Measurements from ENCODE around the gene ACCS. TPM values are rescaled to one million over a fixed set of nuclear protein-coding genes. Genes with fewer than 3 reads are reported as not detected.

ACCS gene
- total RNA-seq, 1 donor from 2014 or later = 38.8 TPM

DNA sequence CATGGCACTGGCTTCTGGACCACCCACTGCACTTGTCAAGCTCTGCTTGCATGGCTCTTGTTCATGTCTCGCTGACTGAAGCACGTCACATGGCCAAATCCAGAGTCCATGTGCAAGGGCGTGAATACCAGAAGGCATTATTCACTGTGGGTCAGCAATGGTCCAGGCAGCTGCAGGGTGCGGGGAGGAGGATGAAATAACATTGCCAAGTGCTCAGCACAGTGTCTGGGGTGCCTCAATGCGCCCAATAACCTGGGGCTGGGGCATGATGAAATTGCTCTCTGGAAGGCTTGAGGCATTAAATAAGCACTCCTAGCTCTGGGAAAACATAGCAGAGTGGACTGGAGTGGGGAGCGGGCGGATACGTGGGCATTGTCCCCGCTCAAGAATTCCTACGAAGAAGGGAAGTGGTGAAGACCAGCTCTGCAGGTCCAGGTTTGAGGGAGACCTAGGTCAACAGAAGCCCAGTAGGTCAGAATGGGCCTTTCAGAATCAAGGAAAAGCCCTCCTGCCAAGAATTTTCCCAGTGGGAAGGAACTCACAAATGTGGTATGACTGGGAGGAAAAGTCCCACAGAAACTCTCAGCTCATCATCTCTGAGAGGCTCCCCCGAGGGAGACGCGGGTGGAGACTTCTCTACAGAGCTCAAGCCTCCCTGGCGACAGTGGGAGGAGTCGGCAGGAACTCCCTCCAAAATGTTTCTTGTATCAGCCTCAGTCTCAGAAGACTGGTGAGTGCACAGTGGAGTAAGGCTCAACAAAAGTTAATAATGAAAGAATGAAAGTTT lies 33.6 kb upstream of the ACCS start:
- H3K4me3 Mint-ChIP-seq (ENCODE audit: unreplicated experiment) = no peak overlapping the region
- H3K9me3 Mint-ChIP-seq (ENCODE audit: unreplicated experiment) = no peaks in the 10 kb centered on the region
- H3K36me3 Mint-ChIP-seq (ENCODE audit: low read depth, unreplicated experiment) = peaks cover 3% of the 10 kb centered on the region
- TF ChIP-seq, protein P1, sequence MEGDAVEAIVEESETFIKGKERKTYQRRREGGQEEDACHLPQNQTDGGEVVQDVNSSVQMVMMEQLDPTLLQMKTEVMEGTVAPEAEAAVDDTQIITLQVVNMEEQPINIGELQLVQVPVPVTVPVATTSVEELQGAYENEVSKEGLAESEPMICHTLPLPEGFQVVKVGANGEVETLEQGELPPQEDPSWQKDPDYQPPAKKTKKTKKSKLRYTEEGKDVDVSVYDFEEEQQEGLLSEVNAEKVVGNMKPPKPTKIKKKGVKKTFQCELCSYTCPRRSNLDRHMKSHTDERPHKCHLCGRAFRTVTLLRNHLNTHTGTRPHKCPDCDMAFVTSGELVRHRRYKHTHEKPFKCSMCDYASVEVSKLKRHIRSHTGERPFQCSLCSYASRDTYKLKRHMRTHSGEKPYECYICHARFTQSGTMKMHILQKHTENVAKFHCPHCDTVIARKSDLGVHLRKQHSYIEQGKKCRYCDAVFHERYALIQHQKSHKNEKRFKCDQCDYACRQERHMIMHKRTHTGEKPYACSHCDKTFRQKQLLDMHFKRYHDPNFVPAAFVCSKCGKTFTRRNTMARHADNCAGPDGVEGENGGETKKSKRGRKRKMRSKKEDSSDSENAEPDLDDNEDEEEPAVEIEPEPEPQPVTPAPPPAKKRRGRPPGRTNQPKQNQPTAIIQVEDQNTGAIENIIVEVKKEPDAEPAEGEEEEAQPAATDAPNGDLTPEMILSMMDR (IDR thresholded peaks at IDR 0.05; ENCODE audit: unreplicated experiment) = no peak
- no peak overlapping the region for H3K27ac Mint-ChIP-seq (ENCODE audit: unreplicated experiment)
- no peak for DNase-seq (ENCODE audit: low spot score)
- H3K27me3 Mint-ChIP-seq (ENCODE audit: unreplicated experiment) = no peaks in the 10 kb centered on the region
- H3K4me1 Mint-ChIP-seq (ENCODE audit: unreplicated experiment) = peaks cover 2% of the 10 kb centered on the region

DNA sequence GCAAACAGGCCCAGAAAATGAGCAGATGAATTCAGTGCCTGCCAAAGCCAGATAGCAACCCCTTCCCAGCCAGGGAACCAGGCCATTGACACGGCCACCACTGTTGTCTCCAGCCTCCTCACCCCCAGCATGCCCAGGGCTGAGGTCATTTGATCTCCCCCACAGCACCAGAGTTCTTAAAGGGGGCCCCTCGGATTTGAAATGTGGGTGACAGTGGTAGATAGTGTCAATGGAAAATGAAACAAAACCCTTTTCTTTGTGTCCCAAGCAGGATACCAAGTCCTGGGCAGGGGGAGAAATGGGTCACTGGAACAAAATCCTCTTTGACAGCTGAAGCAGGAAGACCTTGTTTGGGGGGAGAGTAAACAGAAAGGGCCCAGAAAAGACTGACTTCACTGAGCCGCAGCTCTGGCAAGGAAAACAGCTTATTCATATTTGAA lies 32.6 kb upstream of the ACCS start:
- peaks cover 2% of the 10 kb centered on the region for H3K4me1 Mint-ChIP-seq (ENCODE audit: unreplicated experiment)
- no peak overlapping the region for H3K27ac Mint-ChIP-seq (ENCODE audit: unreplicated experiment)
- H3K27me3 Mint-ChIP-seq (ENCODE audit: unreplicated experiment) = peaks cover 4% of the 10 kb centered on the region
- H3K4me3 Mint-ChIP-seq (ENCODE audit: unreplicated experiment) = no peak overlapping the region
- no peak for DNase-seq (ENCODE audit: low spot score)
- no peaks in the 10 kb centered on the region for H3K9me3 Mint-ChIP-seq (ENCODE audit: unreplicated experiment)
- peaks cover 3% of the 10 kb centered on the region for H3K36me3 Mint-ChIP-seq (ENCODE audit: low read depth, unreplicated experiment)
- TF ChIP-seq, protein P1 (IDR thresholded peaks at IDR 0.05; ENCODE audit: unreplicated experiment) = no peak

DNA sequence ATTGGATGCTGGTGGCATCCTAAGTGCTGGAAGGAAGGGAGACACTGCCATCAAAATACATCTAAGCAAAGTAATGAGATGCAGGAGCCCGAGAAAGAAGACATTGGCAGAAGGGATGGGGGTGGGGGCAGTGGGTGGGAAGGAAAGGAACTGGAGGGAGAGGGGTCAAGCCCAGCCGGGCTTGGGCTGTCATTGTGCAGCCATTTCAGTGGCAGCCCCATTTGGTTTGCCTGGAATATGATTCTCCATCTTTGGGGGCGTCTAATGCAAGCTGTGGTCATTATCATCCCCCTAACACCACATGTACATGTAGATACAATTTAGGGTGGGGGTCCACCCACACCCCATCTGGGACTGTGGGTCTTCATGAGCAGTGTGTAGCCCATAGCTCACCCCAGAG lies 32.2 kb upstream of the ACCS start:
- Mint-ChIP-seq H3K27me3 (ENCODE audit: unreplicated experiment) (peaks cover 5% of the 10 kb centered on the region), H3K9me3 (ENCODE audit: unreplicated experiment) (no peaks in the 10 kb centered on the region), H3K4me3 (ENCODE audit: unreplicated experiment) (no peak overlapping the region), H3K36me3 (ENCODE audit: low read depth, unreplicated experiment) (peaks cover 3% of the 10 kb centered on the region), H3K4me1 (ENCODE audit: unreplicated experiment) (peaks cover 2% of the 10 kb centered on the region), H3K27ac (ENCODE audit: unreplicated experiment) (no peak overlapping the region)
- no peak for DNase-seq (ENCODE audit: low spot score)
- TF ChIP-seq, protein P1 (IDR thresholded peaks at IDR 0.05; ENCODE audit: unreplicated experiment) = no peak

DNA sequence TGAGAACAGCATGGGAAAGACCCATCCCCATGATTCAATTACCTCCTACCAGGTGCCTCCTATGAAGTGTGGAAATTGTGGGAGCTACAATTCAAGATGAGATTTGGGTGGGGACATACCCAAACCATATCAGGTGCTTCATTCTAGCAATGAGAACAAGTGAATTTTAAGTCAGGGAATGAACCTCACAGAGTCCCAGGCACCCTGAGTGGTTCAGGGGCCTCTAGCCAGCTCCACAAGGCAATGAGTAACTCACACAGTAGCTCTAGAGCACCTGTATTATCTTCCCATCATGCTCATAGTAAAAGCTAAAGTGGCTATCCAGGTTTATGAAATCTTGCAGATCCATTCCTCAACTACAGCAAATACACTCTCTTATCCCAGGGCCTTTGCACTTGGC lies 31.4 kb upstream of the ACCS start:
- no peaks in the 10 kb centered on the region for H3K9me3 Mint-ChIP-seq (ENCODE audit: unreplicated experiment)
- no peak overlapping the region for H3K27ac Mint-ChIP-seq (ENCODE audit: unreplicated experiment)
- peaks cover 5% of the 10 kb centered on the region for H3K27me3 Mint-ChIP-seq (ENCODE audit: unreplicated experiment)
- peaks cover 2% of the 10 kb centered on the region for H3K4me1 Mint-ChIP-seq (ENCODE audit: unreplicated experiment)
- peaks cover 3% of the 10 kb centered on the region for H3K36me3 Mint-ChIP-seq (ENCODE audit: low read depth, unreplicated experiment)
- H3K4me3 Mint-ChIP-seq (ENCODE audit: unreplicated experiment) = no peak overlapping the region
- TF ChIP-seq, protein P1 (IDR thresholded peaks at IDR 0.05; ENCODE audit: unreplicated experiment) = no peak
- DNase-seq (ENCODE audit: low spot score) = no peak
